NCI-H446 (cell line): ENCODE measurements around the gene CYP2W1.
"Not testable (repeated sequence)": the region's sequence is repeated elsewhere in the genome, so short reads cannot be mapped to it uniquely, and the experiment has no call there.

Experiments
- DNase-seq, 2 experiments: peaks; one replicate each; lab custom pipeline; 2025; lab: John Stamatoyannopoulos, UW

The CYP2W1 gene

DNA sequence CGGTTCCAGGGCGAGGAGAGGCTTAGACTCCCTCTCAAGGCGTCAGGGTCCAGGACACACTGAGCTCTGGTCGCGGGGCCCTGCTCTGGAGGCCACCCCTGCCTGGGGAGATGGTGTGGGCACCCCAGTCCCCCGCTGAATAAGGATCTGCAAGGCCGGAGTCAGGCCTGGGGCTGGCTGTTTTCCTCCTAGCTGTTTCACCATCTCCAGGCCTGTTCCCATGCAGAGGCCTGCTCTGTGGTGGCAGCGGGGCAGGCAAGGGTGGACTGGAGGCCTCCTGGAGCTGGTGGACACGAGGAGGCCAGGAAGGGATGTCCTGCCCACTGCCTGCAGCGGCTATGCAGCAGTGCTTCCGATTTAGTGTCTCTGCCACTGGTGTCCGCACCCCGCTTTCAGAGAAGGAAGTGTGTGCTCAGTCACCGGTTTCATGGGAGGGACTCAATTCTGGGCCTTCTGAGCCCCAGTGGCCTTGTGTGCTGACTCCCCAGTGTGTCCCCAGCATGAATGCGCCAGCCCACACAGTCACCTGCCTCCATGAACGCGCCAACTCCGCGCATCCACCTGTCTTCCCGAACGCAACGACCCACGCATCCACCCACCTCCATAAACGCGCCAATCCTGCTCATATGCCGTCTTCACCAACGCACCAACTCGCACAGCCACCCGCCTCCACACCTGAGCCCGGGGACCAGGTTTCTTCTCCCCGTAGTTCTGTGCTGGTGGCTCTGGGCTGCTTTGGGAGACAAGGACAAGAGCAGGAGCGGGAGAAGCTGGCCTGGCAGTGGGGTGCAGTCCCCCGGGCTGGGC is 46.9 kb downstream of the CYP2W1 start:
- no peak for DNase-seq

DNA sequence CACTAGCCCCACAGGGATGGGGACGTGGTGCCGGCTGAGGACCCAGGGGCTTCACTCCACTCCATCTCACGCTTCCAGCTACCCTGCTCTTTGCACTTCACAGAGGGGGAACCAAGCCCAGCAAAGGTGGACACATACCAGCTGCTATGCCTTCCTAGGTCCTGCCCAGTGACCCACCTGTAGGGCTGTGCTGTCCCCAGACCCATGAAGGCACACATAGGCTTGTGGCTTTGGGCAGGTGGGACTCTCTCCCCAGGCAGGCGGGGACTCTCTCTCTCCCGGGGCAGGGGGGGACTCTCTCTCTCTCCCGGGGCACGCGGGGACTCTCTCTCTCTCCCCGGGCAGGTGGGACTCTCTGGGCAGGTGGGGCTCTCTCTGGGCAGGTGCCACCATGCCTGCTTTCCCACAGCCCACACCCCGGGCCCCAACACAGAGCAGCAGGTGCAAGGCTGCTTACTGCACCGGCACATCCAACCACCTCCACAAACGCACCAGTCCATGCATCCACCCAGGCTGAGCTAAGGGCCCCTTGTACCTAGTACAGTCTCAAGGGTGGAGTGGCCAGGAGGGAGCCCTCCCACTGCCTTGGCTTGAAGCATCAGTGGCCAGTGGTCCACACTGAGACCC is 47.6 kb downstream of the CYP2W1 start:
- DNase-seq: no peak

DNA sequence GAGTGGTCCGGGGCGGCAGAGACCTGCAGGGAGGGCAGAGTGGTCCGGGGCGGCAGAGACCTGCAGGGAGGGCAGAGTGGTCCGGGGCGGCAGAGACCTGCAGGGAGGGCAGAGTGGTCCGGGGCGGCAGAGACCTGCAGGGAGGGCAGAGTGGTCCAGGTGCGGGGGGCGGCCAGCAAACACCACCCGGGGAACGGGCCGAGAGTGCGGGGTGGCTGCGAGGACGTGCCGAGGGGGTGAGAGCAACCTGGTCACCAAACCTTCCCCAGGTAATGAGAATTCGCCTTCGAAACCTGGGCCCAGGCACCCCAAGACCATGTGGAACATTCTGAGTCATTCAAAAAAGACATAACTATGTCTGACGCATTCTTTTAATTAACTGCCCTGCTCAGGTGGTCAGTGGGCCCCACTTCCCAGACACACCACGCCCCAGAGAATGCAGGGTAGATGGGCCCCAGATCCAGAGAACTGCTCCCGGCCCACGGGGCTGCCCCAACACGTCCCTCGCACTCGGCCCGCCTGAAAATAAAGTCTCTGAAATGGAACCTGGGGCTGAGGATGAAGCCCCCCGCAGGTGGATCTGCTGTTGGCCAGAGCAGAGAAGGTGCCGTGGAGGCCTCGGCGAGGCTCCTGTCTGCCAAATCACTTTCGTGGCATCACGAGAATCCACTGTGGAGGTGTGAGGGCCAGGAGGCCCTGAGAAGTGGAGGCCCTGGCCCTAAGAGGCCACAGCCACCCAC is 48.9 kb downstream of the CYP2W1 start:
- DNase-seq: no peak

- no peak for DNase-seq
Measured at GRCh38 chr7:1032536-1033181, 49.7 kb downstream of the CYP2W1 start.

- DNase-seq: no peak
Measured at GRCh38 chr7:1033546-1034145, 50.7 kb downstream of the CYP2W1 start.

DNA sequence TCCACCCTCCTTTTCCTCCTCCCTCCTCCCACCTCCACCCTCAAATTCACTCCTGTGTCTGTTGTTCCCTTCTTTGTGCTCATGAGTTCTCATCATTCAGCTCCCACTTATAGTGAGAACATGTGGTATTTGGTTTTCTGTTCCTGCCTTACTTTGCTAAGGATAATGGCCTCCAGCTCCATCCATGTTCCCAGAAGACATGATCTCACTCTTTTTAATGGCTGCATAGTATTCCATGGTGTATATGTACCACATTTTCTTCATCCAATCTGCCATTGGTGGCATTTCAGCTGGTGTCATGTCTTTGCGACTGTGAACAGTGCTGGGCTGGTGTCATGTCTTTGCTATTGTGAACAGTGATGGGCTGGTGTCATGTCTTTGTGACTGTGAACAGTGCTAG is 51.8 kb downstream of the CYP2W1 start:
- DNase-seq: not testable (repeated sequence)

GRCh38 chr7:1036164-1036928 is 53.4 kb downstream of the CYP2W1 start:
- DNase-seq: not testable (repeated sequence)
